ENCODE measurements around the gene JMY.

GRCh38 chr5:79295029-79295428 lies 59.1 kb downstream of the JMY start:
- TF ChIP-seq ZBTB10 (tag by site-specific recombination; IDR thresholded peaks at IDR 0.05), result no peak
- TF ChIP-seq ZNF146 (tag by site-specific recombination; IDR thresholded peaks at IDR 0.05), result no peak
- no peak for TF ChIP-seq ZNF548 (tag by site-specific recombination; IDR thresholded peaks at IDR 0.05)
- no peak for TF ChIP-seq CTCF (tag by site-specific recombination; IDR thresholded peaks at IDR 0.05)
- TF ChIP-seq ZNF558 (tag by site-specific recombination; IDR thresholded peaks at IDR 0.05), result no peak
- no peak for TF ChIP-seq ZNF274 (IDR thresholded peaks at IDR 0.05; ENCODE audit: low read length)
- TF ChIP-seq ZNF274 (tag by site-specific recombination; IDR thresholded peaks at IDR 0.05; ENCODE audit: borderline replicate concordance), result no peak
- TF ChIP-seq, protein P1, sequence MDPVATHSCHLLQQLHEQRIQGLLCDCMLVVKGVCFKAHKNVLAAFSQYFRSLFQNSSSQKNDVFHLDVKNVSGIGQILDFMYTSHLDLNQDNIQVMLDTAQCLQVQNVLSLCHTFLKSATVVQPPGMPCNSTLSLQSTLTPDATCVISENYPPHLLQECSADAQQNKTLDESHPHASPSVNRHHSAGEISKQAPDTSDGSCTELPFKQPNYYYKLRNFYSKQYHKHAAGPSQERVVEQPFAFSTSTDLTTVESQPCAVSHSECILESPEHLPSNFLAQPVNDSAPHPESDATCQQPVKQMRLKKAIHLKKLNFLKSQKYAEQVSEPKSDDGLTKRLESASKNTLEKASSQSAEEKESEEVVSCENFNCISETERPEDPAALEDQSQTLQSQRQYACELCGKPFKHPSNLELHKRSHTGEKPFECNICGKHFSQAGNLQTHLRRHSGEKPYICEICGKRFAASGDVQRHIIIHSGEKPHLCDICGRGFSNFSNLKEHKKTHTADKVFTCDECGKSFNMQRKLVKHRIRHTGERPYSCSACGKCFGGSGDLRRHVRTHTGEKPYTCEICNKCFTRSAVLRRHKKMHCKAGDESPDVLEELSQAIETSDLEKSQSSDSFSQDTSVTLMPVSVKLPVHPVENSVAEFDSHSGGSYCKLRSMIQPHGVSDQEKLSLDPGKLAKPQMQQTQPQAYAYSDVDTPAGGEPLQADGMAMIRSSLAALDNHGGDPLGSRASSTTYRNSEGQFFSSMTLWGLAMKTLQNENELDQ (tag by site-specific recombination; IDR thresholded peaks at IDR 0.05; ENCODE audit: low read depth), result no peak
- no peak for TF ChIP-seq ZNF544 (tag by site-specific recombination; IDR thresholded peaks at IDR 0.05)
- TF ChIP-seq ZNF704 (tag by site-specific recombination; IDR thresholded peaks at IDR 0.05), result no peak
- TF ChIP-seq ZNF701 (tag by site-specific recombination; IDR thresholded peaks at IDR 0.05), result no peak
- TF ChIP-seq ZNF776 (tag by site-specific recombination; IDR thresholded peaks at IDR 0.05; ENCODE audit: borderline replicate concordance), result no peak
- TF ChIP-seq ZNF2 (tag by site-specific recombination; IDR thresholded peaks at IDR 0.05), result no peak
- no peak for TF ChIP-seq ZNF521 (tag by site-specific recombination; IDR thresholded peaks at IDR 0.05)
- no peak for TF ChIP-seq ZNF660 (tag by site-specific recombination; IDR thresholded peaks at IDR 0.05)
